GM12878 (cell line): ENCODE results near the gene MRPS25. TPM values are rescaled to one million over a fixed set of nuclear protein-coding genes. Genes with fewer than 3 reads are reported as not detected.

ENCODE experiments used
- ATAC-seq: fragments of 200-7000 bp; cut with Tn5 transposase; 3 replicates; pipeline ENCODE4 v1.9.1; 2020; ENCODE audit warnings: mild to moderate bottlenecking, moderate library complexity
- BruUV-seq: library from RNA; stranded (reverse); fragments of 400-500 nt; replicated peaks from 2 replicates; lab custom pipeline; 2021; lab: Mats Ljungman, UMichigan
- CTCF ChIA-PET: fragments of 300-600 bp; sonication (Branson Sonifier 250); formaldehyde crosslinking; extraction: SDS; loops from one replicate; lab custom pipeline; 2021; ENCODE audit warnings: inconsistent platforms; lab: Yijun Ruan, JAX
- POLR2A ChIA-PET: fragments of 350-600 bp; formaldehyde crosslinking; extraction: SDS; loops from one replicate; lab custom pipeline; 2021; ENCODE audit warnings: inconsistent platforms; lab: Charles Lee
- RAD21 ChIA-PET: fragments of 300-600 bp; sonication (Branson Sonifier 250); formaldehyde crosslinking; loops from one replicate; lab custom pipeline; 2023; ENCODE audit warnings: antibody characterized with exemption; ENCODE audit not compliant: unreplicated experiment; lab: Charles Lee
- SMC1A ChIA-PET: fragments of 300-600 bp; sonication (Branson Sonifier 250); formaldehyde crosslinking; loops from one replicate; lab custom pipeline; 2023; ENCODE audit not compliant: unreplicated experiment, uncharacterized antibody; lab: Charles Lee
- DNase-seq: peaks from one replicate; pipeline ENCODE4 v3.0.0-alpha.2; 2011; ENCODE audit warnings: low read depth, low spot score
- FAIRE-seq: peaks from 3 replicates; lab custom pipeline; 2011; peaks lifted over from hg19 to GRCh38; lab: Jason Lieb, UNC
- H2AFZ ChIP-seq: 2 replicates; pipeline ENCODE4 v1.6.0; 2011; ENCODE audit warnings: low read depth, low read length, control low read depth; ENCODE audit not compliant: control insufficient read depth
- H3K27ac ChIP-seq: 2 replicates; pipeline ENCODE4 v1.5.1; 2011; ENCODE audit warnings: control low read depth; ENCODE audit not compliant: control insufficient read depth, insufficient read depth
- H3K27me3 ChIP-seq, 2 experiments: replicated peaks in 1 of 2; 2 replicates each; pipeline versions ENCODE4 v1.6.0 to v1.6.1; 2011; ENCODE audit warnings: low read length in 1 of 2; ENCODE audit not compliant: control insufficient read depth in 2 of 2, insufficient read depth in 2 of 2
- H3K36me3 ChIP-seq, 2 experiments: 2 replicates each; pipeline ENCODE4 v1.5.1; 2011; ENCODE audit warnings: low read length in 1 of 2; ENCODE audit not compliant: control insufficient read depth in 2 of 2, insufficient read depth in 2 of 2
- H3K4me1 ChIP-seq: 2 replicates; pipeline ENCODE4 v1.6.1; 2011; ENCODE audit warnings: mild to moderate bottlenecking, low read length, moderate library complexity, mixed read lengths; ENCODE audit not compliant: control insufficient read depth, insufficient read depth
- H3K4me2 ChIP-seq: 2 replicates; pipeline ENCODE4 v1.6.0; 2011; ENCODE audit warnings: control low read depth; ENCODE audit not compliant: control insufficient read depth, insufficient read depth
- H3K4me3 ChIP-seq: fragments of 200-600 bp; sonication (generic); 2 replicates; pipeline ENCODE4 v1.5.1; 2016
- H3K79me2 ChIP-seq: 2 replicates; pipeline ENCODE4 v1.6.0; 2011; ENCODE audit warnings: low read length; ENCODE audit not compliant: control insufficient read depth, insufficient read depth
- H3K9ac ChIP-seq: 2 replicates; pipeline ENCODE4 v1.8.0; 2011; ENCODE audit warnings: low read length, control low read depth, mixed read lengths; ENCODE audit not compliant: control insufficient read depth, insufficient read depth
- H3K9me3 ChIP-seq: replicated peaks from 3 replicates; pipeline ENCODE4 v1.5.1; 2011; ENCODE audit warnings: mild to moderate bottlenecking, low read length; ENCODE audit not compliant: control insufficient read depth, insufficient read depth
- H4K20me1 ChIP-seq: 2 replicates; pipeline ENCODE4 v1.6.0; 2011; ENCODE audit not compliant: control insufficient read depth, insufficient read depth
- BACH1 ChIP-seq: fragments of 450-650 bp; IDR thresholded peaks from 2 replicates; pipeline ENCODE4 v1.6.1; 2017; ENCODE audit warnings: mild to moderate bottlenecking, borderline replicate concordance
- CBX3 ChIP-seq: fragments of 200-600 bp; sonication (generic); IDR thresholded peaks from 2 replicates; pipeline ENCODE4 v1.6.1; 2016; ENCODE audit warnings: low read depth, borderline replicate concordance
- CHD1 ChIP-seq: IDR thresholded peaks from 2 replicates; pipeline ENCODE4 v1.6.1; 2012; ENCODE audit warnings: low read depth, low read length, improper control_type of control experiment
- CHD2 ChIP-seq: IDR thresholded peaks from 2 replicates; pipeline ENCODE4 v1.6.1; 2011; ENCODE audit warnings: low read depth, low read length, improper control_type of control experiment, borderline replicate concordance
- E2F8 ChIP-seq: fragments of 450-650 bp; IDR thresholded peaks from 2 replicates; pipeline ENCODE4 v1.6.1; 2018; ENCODE audit warnings: mild to moderate bottlenecking, low read depth, moderate library complexity; ENCODE audit not compliant: partially characterized antibody
- HCFC1 ChIP-seq: fragments of 150-350 bp; IDR thresholded peaks from 2 replicates; pipeline ENCODE4 v1.6.1; 2014; ENCODE audit warnings: low read length
- MAX ChIP-seq: IDR thresholded peaks from 2 replicates; pipeline ENCODE4 v1.6.1; 2012; ENCODE audit warnings: low read depth, low read length, improper control_type of control experiment
- MEF2A ChIP-seq: IDR thresholded peaks from 2 replicates; pipeline ENCODE4 v1.6.1; 2011; ENCODE audit warnings: low read depth, mild to moderate bottlenecking, low read length, moderate library complexity; ENCODE audit not compliant: insufficient read depth
- MLLT1 ChIP-seq: fragments of 450-650 bp; IDR thresholded peaks from 2 replicates; pipeline ENCODE4 v1.6.1; 2016; ENCODE audit warnings: mild to moderate bottlenecking
- SRF ChIP-seq, 2 experiments: IDR thresholded peaks; 2 replicates each; pipeline ENCODE4 v1.6.1; 2011; ENCODE audit warnings: low read depth in 2 of 2, low read length in 2 of 2, mild to moderate bottlenecking in 1 of 2, moderate library complexity in 1 of 2
- STAT3 ChIP-seq: IDR thresholded peaks from 2 replicates; pipeline ENCODE4 v1.6.1; 2011; ENCODE audit warnings: low read depth, low read length, improper control_type of control experiment
- SUZ12 ChIP-seq: fragments of 200-600 bp; sonication (generic); IDR thresholded peaks from one replicate; pipeline ENCODE4 v1.6.1; 2018; ENCODE audit warnings: antibody characterized with exemption, mild to moderate bottlenecking; ENCODE audit not compliant: unreplicated experiment
- ZBTB4 ChIP-seq: fragments of 450-650 bp; formaldehyde crosslinking; IDR thresholded peaks from 2 replicates; pipeline ENCODE4 v1.4.0; 2022; ENCODE audit warnings: mild to moderate bottlenecking, moderate library complexity
- ZNF384 ChIP-seq: IDR thresholded peaks from 2 replicates; pipeline ENCODE4 v1.6.1; 2012; ENCODE audit warnings: low read depth, mild to moderate bottlenecking, low read length, improper control_type of control experiment, borderline replicate concordance
- WGBS: methylation state at CpG from one replicate; pipeline ENCODE4 v1.1.6; 2016; ENCODE audit warnings: low lambda C conversion rate; ENCODE audit not compliant: insufficient replicate concordance, insufficient coverage; ENCODE audit errors: missing lambda C conversion rate; 5-methylcytosine and 5-hydroxymethylcytosine counted together
- in situ Hi-C: fragments of 300-500 bp; cut with MboI; formaldehyde crosslinking; loops from 9 replicates; pipeline ENCODE4 v1.14.3; 2018; ENCODE audit warnings: mixed read lengths
- intact Hi-C: fragments of 100-400 bp; cut with micrococcal nuclease; formaldehyde crosslinking; loops from one replicate; pipeline ENCODE4 v1.14.2; 2022; ENCODE audit not compliant: unreplicated experiment
- polyA plus RNA-seq, 11 experiments: library from polyadenylated mRNA; depleted of rRNA in 4 of 11; unstranded in 6 of 11; stranded (reverse) in 5 of 11; fragments of >200 nt; fragmentation: Nextera tagmentation in 4 of 11; fragmentation: Illumina TruSeq in 1 of 11; extraction: Ambion mirVana in 4 of 11; extraction: Trizol in 1 of 11; gene quantifications; 1 replicate in 1 of 11; 2 replicates in 10 of 11; pipeline versions ENCODE4 v1.2.1 to v1.2.3, GENCODE V29; 2011 to 2016; ENCODE audit warnings: inconsistent platforms in 2 of 11, missing spikeins in 2 of 11, low read depth in 1 of 11
- total RNA-seq, 4 experiments: library from RNA; depleted of rRNA in 3 of 4; stranded (reverse); fragments of >200 nt in 3 of 4; fragmentation: Illumina TruSeq in 1 of 4; extraction: Trizol in 1 of 4; gene quantifications; 2 replicates each; pipeline versions ENCODE4 v1.2.1 to v1.2.3, GENCODE V29; 2013 to 2021

MRPS25 gene
- total and polyA plus RNA-seq, 10 of the 15 experiments (the other 5 are each of a cell fraction or from before 2014, with no cell fraction given): 17.0 to 114 (median 62.2) TPM

- no peak for TF ChIP-seq BACH1
- no peak for TF ChIP-seq ZBTB4 (CRISPR knock-in tag)
- TF ChIP-seq ZNF384: no peak
Measured at GRCh38 chr3:15042936-15043335, 22.2 kb downstream of the MRPS25 start (continued).

GRCh38 chr3:15041950-15042349 is 23.2 kb downstream of the MRPS25 start:
- peaks cover 9% of the 10 kb centered on the region for H3K4me1 ChIP-seq
- POLR2A ChIA-PET: no interaction called here
- no peak for ATAC-seq
- no peak overlapping the region for H3K9ac ChIP-seq
- no peaks in the 10 kb centered on the region for H3K27me3 ChIP-seq
- no peak overlapping the region for H3K4me2 ChIP-seq
- FAIRE-seq: no peak
- no peak overlapping the region for H3K27ac ChIP-seq
- peaks cover 29 to 69% of the 10 kb centered on the region in 2 experiments for H3K36me3 ChIP-seq
- DNase-seq: no peak
- BruUV-seq: no TSS peak
- no peaks in the 10 kb centered on the region for H3K9me3 ChIP-seq
- SMC1A ChIA-PET: no interaction called here
- in situ Hi-C loops (no loop called here), intact Hi-C loops (no loop called here)
- no peak overlapping the region for H2AFZ ChIP-seq
- TF ChIP-seq CHD1 (no peak), MAX (no peak), SUZ12 (no peak), SRF (IDR thresholded peaks at IDR 0.05; ENCODE audit: low read depth in 2 of 2, low read length in 2 of 2) (no peak), STAT3 (no peak), MEF2A (no peak), MLLT1 (no peak), HCFC1 (no peak), CHD2 (no peak), CBX3 (no peak), E2F8 (no peak), ZNF384 (no peak)
- RAD21 ChIA-PET: no interaction called here
- no peaks in the 10 kb centered on the region for H4K20me1 ChIP-seq
- no peaks in the 10 kb centered on the region for H3K79me2 ChIP-seq
- CTCF ChIA-PET: no interaction called here
- WGBS: 91% methylated on average over 3 of the region's 3 CpGs
- no peak overlapping the region for H3K4me3 ChIP-seq
